Renal cortex interstitium (tissue), 11 donors: ENCODE measurements around the gene PTPRE. TPM values are rescaled to one million over a fixed set of nuclear protein-coding genes. Genes with fewer than 3 reads are reported as not detected.
A peak's percentile ranks its signal among the peaks of the same experiment; 100 is the strongest.

Experiments
- DNase-seq, 11 donors: peaks; one replicate each; pipeline ENCODE4 v3.0.0-alpha.2; 2013; ENCODE audit warnings: low read depth in 9 of 11, low spot score in 4 of 11; ENCODE audit errors: extremely low read depth in 1 of 11
- polyA plus RNA-seq, 3 donors: library from polyadenylated mRNA; unstranded; fragments of 120-200 nt; gene quantifications; one replicate each; pipeline ENCODE4 v1.2.1, GENCODE V29; 2013; ENCODE audit not compliant: insufficient read length in 3 of 3

The PTPRE gene
- polyA plus RNA-seq, 3 donors = 5.6 to 7.8 (median 5.7) TPM

- DNase-seq = no peak
Measured at GRCh38 chr10:128045833-128046120, 138.9 kb downstream of the PTPRE start.

DNA sequence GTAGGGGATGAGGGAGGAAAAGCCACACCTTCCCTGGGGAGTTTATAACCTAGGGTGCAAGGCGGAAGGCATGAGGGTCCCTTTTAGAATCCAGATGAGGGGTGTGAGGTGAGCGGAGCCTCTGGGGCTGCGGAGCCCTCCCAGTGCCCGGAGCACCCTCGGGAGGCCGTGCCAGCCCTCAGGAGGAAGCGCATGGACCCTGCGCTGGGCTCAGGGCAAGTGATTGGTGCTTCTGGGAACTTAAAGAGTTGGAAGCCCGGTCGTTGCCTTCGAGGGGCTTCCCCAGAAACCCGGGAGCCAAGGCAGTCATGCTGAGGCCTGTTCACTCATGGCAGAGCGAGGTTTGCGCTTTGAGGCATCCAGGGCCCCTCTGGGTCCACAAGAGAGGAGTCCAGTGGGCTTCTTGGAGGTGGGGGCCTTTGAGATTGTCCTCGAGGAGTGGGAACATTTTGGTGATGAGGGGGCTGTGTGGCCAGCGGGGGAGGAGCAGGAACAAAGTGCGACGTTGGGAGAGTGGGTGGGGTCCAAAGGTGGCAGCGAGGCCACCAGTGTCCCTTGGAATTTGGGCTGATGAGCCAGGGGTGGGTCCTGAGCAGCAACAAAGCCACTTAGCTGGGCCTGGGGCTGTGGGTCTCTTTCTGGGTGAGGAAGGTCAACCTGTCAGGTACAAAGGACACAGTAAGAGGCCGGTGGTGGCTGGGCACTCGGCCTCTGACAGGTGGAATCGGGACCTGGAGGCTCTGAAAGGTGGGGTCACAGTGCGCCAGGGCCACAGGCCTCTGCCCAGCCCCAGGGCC lies 139.5 kb downstream of the PTPRE start:
- DNase-seq = no peak

GRCh38 chr10:128046953-128047290 lies 140.0 kb downstream of the PTPRE start:
- no peak for DNase-seq

DNA sequence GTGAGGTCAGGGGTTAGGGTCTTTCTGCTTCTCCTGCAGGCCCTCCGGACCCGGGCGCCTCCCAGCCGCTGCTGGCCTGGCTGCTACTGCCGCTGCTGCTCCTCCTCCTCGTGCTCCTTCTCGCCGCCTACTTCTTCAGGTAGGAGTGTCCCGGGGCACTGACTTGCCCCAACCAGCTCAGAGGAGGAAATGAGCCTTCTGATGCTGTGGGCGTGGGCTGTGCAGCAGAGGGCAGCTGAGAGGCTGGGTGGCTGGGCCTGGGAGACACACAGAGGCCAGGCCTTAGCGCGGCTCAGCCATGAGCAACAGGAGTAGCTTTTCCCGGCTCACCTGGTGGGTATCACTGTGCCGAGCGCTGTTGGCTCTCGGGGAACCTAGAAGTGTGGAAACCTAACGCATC lies 140.4 kb downstream of the PTPRE start:
- peak in 7 of 11 donors; percentile 49 to 77 (median 59) for DNase-seq

DNA sequence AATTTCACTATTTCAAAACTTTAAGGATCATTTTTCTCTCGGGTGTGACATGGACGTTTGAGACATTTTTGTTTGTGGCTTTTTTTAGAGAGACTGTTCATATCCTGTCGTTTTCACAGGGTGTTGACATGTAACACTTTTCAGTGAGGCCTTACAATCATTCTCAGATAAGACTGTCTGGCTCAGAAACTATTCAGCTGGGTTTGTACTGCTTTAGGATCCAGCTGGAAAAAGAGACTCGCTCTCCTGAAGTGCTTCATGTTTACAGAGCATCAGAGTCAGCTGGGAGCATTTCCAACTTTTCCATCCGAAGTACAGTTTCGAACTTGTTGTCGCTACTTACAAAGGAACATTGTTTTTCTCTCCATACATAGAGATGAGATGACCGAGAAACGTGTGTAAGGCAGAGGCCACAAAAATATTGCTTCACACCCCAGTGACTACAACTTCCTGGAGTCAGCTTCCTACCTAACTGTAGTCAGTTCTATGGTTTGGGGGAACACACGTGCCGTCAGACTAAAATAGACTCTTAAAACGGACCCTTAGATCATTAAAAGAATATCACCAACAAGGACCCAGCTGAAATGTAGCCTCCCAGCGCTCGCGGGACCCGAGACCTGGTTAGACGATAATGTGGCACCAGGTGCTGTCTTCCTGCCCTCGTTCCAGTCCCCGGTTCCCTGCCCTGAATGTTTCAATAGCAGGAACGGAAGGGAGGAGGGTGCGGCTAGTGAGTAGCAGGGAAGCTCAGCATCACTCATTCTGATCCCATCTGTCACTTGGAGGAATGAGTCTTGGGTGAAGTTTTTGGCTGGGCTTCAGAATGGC lies 141.3 kb downstream of the PTPRE start:
- DNase-seq = peak in 1 of 11 donors; percentile 19

DNA sequence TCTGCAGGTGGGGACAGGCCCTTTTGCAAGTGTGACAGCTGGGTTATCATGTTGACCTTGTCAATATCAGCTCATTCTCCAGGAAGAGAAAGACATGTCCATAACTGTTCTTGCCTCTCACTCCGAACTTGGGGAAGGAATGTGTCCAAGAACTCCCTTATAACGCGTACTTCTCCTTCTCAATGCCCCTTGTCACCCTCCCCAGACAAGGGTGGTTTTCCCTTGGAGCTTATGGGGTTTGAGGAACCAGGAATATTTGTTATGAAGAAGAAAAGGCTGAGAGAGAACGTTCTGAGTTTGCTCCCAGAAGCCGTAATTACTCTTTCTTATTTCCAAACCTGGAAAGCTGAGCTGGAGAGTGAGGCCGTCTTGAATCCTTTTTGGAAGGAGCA lies 141.9 kb downstream of the PTPRE start:
- no peak for DNase-seq

DNA sequence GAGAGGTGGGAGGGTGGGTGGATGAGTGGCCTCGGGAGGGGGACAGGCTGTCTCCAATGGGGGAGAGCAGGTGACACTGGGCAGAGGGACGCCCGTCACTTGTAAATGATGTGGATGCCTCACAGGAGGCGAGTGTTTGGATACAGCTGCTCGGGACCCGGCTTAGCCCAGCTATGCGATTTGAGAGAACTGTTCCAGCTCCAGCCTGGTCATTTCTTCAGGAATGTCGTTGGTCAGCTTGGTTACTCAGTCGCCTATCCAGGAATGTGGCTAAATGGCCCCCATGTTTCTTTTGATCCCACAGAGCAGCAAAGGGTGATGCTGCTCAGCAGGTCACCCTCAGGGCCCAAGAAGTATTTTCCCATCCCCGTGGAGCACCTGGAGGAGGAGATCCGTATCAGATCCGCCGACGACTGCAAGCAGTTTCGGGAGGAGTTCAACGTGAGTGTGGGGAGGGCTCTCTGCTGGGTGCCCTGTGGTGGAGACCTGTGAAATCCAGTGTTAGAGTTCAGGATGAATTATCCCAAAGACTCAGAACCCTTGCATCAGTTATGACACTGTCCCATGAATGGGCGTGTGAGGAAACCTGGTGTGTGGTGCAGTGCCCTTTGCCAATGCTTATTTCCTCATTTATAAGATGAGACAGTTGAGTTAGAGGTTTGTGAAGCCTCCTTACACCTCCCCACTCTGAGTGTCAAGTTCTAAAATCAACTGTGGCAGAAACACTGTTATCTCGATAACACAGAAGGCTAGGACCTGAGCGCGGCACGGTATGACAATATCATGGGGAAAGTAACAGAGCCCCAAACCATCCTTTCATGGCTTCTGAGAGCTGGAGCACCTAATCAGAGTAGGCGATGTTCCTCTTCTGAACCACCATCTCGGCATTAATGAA lies 142.6 kb downstream of the PTPRE start:
- no peak for DNase-seq

DNA sequence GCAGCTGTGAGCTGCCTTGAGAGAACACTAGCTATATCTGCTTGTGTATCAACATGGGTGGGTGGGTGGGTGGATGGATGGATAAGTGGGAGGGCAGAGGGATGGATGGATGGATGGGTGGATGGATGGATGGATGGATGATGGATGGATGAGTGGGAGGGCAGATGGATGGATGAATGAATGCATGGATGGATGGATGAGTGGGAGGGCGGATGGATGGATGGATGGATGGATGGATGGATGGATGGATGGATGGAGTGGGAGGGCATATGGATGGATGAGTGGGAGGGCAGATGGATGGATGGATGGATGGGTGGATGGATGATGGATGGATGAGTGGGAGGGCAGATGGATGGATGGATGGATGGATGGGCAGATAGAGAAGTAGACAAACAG lies 143.2 kb downstream of the PTPRE start:
- DNase-seq = no peak

GRCh38 chr10:128050936-128051335 lies 144.0 kb downstream of the PTPRE start:
- DNase-seq = no peak

GRCh38 chr10:128051548-128051947 lies 144.6 kb downstream of the PTPRE start:
- no peak for DNase-seq

GRCh38 chr10:128052696-128053095 lies 145.8 kb downstream of the PTPRE start:
- no peak for DNase-seq

- DNase-seq = no peak
Measured at GRCh38 chr10:128053356-128053755, 146.5 kb downstream of the PTPRE start.

DNA sequence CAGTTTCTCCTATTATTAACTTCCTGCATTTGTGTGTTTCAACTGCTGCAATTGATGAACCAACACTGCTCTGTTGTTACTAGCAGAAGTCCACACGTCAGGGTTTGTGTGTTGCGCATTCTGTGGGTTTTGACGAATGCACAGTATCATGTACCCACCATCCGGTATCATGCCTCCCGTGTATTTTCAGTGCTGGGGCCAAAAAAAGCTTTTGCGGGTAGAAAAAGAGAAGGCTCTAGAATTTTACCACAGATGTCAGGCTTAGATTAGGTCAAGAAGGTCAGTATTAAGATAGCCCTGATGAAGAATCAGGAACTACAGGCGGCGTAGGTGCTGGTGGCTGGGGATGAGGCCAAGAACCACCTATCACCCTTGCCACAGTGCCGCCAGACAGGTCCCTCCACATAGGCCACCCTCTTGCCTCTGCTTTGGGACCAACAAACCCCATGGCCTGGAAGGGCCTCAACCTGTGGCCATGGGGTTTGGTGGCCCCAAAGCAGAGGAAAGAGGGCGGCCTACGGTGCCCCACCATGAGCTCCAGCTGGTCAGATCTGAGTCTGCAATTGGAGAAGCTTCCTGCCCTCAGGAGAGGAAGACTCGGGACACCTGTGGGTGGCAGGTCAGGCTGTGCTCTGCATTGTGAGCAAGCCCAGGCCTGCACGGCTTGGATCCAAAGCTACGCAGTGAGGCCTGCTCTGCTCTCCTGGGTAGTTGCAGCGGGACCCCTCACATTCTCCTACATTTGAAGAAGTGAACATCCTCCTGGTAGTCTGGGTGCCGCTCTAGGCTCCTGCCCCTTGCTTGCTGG lies 147.5 kb downstream of the PTPRE start:
- DNase-seq = no peak

DNA sequence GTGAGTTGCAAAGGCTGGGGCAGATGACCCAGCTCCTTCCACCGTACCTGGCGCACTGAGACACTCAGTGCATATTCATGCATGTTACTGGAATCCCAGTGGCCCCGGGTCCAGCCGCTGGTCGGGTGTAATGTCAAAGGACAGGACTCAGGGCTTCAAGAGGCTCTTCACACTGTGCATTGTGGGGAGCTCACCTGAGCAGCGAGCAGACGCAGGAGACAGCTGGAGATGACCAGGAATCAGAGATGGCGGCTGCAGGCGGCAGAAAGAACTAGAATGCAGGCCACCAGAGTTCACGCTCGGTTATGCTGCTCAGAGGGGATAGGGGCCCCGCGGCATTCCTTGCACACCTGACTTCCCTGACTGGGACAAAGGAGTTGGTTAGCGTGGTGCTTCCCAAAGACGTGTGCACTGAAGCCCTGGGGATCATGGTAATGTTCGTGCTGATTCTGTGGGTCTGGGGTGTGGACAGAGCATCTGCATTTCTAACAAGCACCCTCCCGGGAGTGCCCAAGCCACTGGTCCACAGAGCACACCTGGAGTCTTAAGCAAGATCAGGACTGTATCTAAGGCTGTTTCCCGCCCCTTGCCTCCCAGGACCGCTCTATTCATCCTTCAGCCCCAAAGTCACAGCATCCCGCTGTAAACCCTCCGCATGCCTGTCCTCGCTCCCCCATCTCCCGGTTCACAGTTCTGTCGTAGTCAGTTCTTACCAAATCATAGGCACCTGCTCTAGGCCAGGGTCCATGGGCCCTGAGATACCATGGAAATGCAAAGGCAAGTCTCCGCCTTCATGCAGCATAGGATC lies 148.4 kb downstream of the PTPRE start:
- no peak for DNase-seq

DNA sequence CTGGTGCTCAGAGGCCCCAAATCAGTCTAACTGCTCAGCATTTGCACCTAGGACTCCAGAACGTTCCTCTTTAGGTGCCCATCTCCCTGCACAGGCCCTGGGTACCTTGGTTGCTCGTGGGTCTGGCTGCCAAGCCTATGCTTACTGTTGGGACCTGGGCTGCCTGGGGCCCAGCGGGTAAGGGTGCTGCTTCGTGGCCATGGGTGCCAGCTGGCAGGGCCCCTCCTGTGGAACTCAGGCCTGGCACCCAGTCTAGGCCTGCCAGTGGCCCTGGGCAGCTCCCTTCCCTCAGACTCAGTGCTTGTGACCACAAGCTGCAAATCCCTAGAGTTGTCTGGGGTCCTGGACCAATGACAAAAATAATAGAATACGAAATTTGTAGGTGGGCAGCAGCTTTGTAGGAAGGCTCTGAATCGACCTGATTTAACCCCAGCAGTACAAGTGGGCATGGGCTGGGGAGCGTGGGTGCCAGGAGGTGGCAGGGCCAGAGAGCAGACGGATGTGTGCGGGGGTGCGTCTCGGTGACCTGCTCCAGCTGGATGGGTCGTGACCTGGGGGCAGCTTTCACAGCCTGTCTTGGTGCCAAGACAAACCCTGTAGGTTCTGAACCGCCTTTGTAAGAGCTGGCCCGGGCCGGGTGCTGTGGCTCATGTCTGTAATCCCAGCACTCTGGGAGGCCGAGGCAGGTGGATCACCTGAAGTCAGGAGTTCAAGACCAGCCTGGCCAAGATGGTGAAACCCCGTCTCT lies 149.6 kb downstream of the PTPRE start:
- DNase-seq = no peak

DNA sequence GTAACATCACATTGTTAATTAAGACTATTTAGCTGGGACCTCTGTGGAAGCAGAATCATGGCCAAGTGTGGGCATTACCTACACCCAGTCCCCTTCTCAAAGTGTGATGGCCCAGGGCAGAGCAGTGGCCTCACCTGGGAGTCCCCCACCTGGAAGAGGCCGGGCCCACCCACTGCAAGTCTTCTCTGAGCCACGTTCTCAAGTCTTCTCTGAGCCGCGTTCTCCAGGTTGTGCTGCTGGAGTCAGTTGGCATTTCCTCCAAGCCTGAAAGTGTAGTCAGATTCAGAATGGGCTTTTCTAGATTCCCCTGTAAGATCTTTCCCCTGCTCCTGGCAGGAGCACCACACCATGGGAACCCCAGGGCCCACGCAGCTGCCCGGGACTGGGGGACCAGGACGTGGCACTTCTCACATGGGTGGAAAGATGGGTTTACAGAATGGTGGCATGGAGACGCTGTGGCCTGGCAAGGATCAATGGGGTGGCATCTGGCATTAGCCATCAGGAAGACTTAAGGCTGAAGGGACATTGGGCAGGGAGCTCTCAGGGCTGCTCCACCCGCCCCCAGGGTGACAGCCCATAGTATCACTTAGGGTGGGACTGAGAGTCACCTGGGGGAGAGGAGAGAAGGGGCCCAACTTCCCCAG lies 151.3 kb downstream of the PTPRE start:
- DNase-seq = no peak

GRCh38 chr10:128058750-128059134 lies 151.8 kb downstream of the PTPRE start:
- no peak for DNase-seq
